ENCODE data around the gene DSP. TPM values are rescaled to one million over a fixed set of nuclear protein-coding genes. Genes with fewer than 3 reads are reported as not detected.

DSP gene
- total RNA-seq, 1 donor from 2014 or later = 38.7 TPM

DNA sequence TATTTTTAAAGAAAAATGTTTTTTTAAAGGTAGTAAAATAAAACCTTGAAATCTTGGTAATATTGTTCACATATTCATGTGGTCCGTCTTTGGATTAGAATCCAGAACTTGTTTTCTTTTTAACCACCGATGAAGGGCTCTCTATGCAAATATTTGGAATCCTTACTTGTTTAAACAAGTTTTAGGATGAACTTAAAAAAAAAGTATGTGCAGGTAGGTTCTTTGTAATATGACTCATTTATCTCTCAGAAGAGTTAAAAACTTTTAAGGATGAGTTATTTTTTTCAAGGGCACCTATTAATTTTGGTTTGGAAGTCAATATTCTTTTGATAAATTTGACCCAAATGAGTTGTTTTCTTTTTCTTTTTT, 8.9 kb downstream of the DSP start:
- H3K79me2 ChIP-seq (ENCODE audit: low read depth) = peaks cover 1% of the 10 kb centered on the region
- Mint-ChIP-seq H3K27ac (no peak overlapping the region), H3K27me3 (ENCODE audit: insufficient read depth, low read depth) (peaks cover 2% of the 10 kb centered on the region), H3K9me3 (no peaks in the 10 kb centered on the region), H3K4me3 (no peak overlapping the region), H3K4me1 (peaks cover 19% of the 10 kb centered on the region), H3K36me3 (no peaks in the 10 kb centered on the region)
- H3K4me2 ChIP-seq = no peak overlapping the region
- no peak overlapping the region for H3K9ac ChIP-seq
- no peaks in the 10 kb centered on the region for H3K36me3 ChIP-seq
- no peak overlapping the region for H3K4me3 ChIP-seq
- TF ChIP-seq EZH2 (IDR thresholded peaks at IDR 0.05) = no peak
- no peak for TF ChIP-seq EZH2phosphoT487 (IDR thresholded peaks at IDR 0.05)
- no peak for TF ChIP-seq CTCF (IDR thresholded peaks at IDR 0.05)
- H3K9me3 ChIP-seq (ENCODE audit: low read depth) = no peaks in the 10 kb centered on the region
- H3K4me1 ChIP-seq = peaks cover 17% of the 10 kb centered on the region
- no peak overlapping the region for H3K27ac ChIP-seq
- no peak for DNase-seq (ENCODE audit: low spot score)
- peaks cover 1% of the 10 kb centered on the region for H3K27me3 ChIP-seq
- no peak overlapping the region for H2AFZ ChIP-seq (replicated peaks)
- peaks cover 17% of the 10 kb centered on the region for H3F3A ChIP-seq (ENCODE audit: low read depth)
- peaks cover 38% of the 10 kb centered on the region for H4K20me1 ChIP-seq (ENCODE audit: low read depth)

GRCh38 chr6:7554533-7555275, 13.2 kb downstream of the DSP start:
- Histone ChIP-seq H3K27me3 (no peaks in the 10 kb centered on the region), H3K4me2 (no peak overlapping the region), H3K27ac (no peak overlapping the region), H3K4me3 (no peak overlapping the region), H3F3A (ENCODE audit: low read depth) (no peaks in the 10 kb centered on the region), H3K36me3 (no peaks in the 10 kb centered on the region), H2AFZ (replicated peaks) (no peak overlapping the region), H4K20me1 (ENCODE audit: low read depth) (no peaks in the 10 kb centered on the region), H3K9me3 (ENCODE audit: low read depth) (no peaks in the 10 kb centered on the region), H3K79me2 (ENCODE audit: low read depth) (no peaks in the 10 kb centered on the region), H3K4me1 (no peaks in the 10 kb centered on the region), H3K9ac (no peak overlapping the region)
- DNase-seq (ENCODE audit: low spot score) = no peak
- no peaks in the 10 kb centered on the region for H3K4me1 Mint-ChIP-seq
- TF ChIP-seq CTCF (IDR thresholded peaks at IDR 0.05) (no peak), EZH2 (IDR thresholded peaks at IDR 0.05) (no peak), EZH2phosphoT487 (IDR thresholded peaks at IDR 0.05) (no peak)
- peaks cover 2% of the 10 kb centered on the region for H3K27me3 Mint-ChIP-seq (ENCODE audit: insufficient read depth, low read depth)
- H3K27ac Mint-ChIP-seq = no peak overlapping the region
- no peaks in the 10 kb centered on the region for H3K9me3 Mint-ChIP-seq
- H3K36me3 Mint-ChIP-seq = peaks cover 1% of the 10 kb centered on the region
- no peak overlapping the region for H3K4me3 Mint-ChIP-seq

DNA sequence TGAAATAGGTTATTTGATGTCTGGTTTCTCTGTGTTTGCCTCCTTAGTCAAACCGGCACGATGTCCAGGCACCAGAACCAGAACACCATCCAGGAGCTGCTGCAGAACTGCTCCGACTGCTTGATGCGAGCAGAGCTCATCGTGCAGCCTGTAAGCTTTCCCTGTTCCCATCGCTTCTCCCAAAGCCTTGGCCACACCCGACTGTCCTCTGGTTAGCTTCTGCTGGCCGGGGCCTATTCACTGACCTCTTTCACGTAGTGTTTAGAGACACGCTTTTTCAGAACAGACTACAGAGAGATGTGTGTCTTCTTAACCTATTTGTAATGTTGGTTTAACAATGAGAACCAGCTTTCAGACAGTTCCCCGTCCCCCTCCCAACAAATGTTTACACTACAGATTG, 14.2 kb downstream of the DSP start:
- Histone ChIP-seq H3K9me3 (ENCODE audit: low read depth) (no peaks in the 10 kb centered on the region), H2AFZ (replicated peaks) (no peak overlapping the region), H3K4me2 (no peak overlapping the region), H3K4me3 (no peak overlapping the region), H3K27me3 (no peaks in the 10 kb centered on the region), H3K27ac (no peak overlapping the region), H4K20me1 (ENCODE audit: low read depth) (no peaks in the 10 kb centered on the region), H3K4me1 (no peaks in the 10 kb centered on the region), H3K79me2 (ENCODE audit: low read depth) (no peaks in the 10 kb centered on the region), H3F3A (ENCODE audit: low read depth) (no peaks in the 10 kb centered on the region), H3K36me3 (no peaks in the 10 kb centered on the region), H3K9ac (no peak overlapping the region)
- Mint-ChIP-seq H3K4me1 (no peaks in the 10 kb centered on the region), H3K27me3 (ENCODE audit: insufficient read depth, low read depth) (peaks cover 2% of the 10 kb centered on the region), H3K36me3 (peaks cover 1% of the 10 kb centered on the region), H3K27ac (no peak overlapping the region), H3K4me3 (no peak overlapping the region), H3K9me3 (no peaks in the 10 kb centered on the region)
- no peak for TF ChIP-seq EZH2phosphoT487 (IDR thresholded peaks at IDR 0.05)
- no peak for TF ChIP-seq EZH2 (IDR thresholded peaks at IDR 0.05)
- no peak for TF ChIP-seq CTCF (IDR thresholded peaks at IDR 0.05)
- no peak for DNase-seq (ENCODE audit: low spot score)

Measured in neural progenitor cell (in vitro differentiated cells).